MCF 10A (cell line): ENCODE measurements around the gene NCOA7. TPM values are rescaled to one million over a fixed set of nuclear protein-coding genes. Genes with fewer than 3 reads are reported as not detected.
"Not testable (repeated sequence)": the region's sequence is repeated elsewhere in the genome, so short reads cannot be mapped to it uniquely, and the experiment has no call there.

Experiments
- BruUV-seq: library from RNA; stranded (reverse); fragments of 400-500 nt; replicated peaks from 2 replicates; lab custom pipeline; 2021; lab: Mats Ljungman, UMichigan
- CTCF ChIA-PET: fragments of 300-600 bp; sonication (Branson Sonifier 250); formaldehyde crosslinking; extraction: SDS; loops from one replicate; lab custom pipeline; 2021; ENCODE audit warnings: antibody characterized with exemption, inconsistent platforms; lab: Yijun Ruan, JAX
- POLR2A ChIA-PET: fragments of 300-600, 350-650 bp; sonication (Branson Sonifier 250); formaldehyde crosslinking; extraction: SDS; loops from one replicate; lab custom pipeline; 2020; ENCODE audit warnings: antibody characterized with exemption, inconsistent platforms; lab: Yijun Ruan, JAX
- DNase-seq: peaks from one replicate; pipeline ENCODE4 v3.0.0-alpha.2; 2018; ENCODE audit not compliant: unreplicated experiment
- H3K27ac Mint-ChIP-seq: one replicate; pipeline ENCODE4 v1.8.0; 2022; ENCODE audit warnings: mild to moderate bottlenecking, low read depth, mixed read lengths; ENCODE audit not compliant: unreplicated experiment
- H3K27me3 Mint-ChIP-seq: one replicate; pipeline ENCODE4 v1.8.0; 2022; ENCODE audit warnings: mixed read lengths; ENCODE audit not compliant: insufficient read depth, unreplicated experiment
- H3K36me3 Mint-ChIP-seq: one replicate; pipeline ENCODE4 v1.8.0; 2022; ENCODE audit warnings: mild to moderate bottlenecking, moderate library complexity, mixed read lengths; ENCODE audit not compliant: insufficient read depth, unreplicated experiment
- H3K4me1 Mint-ChIP-seq: one replicate; pipeline ENCODE4 v1.8.0; 2022; ENCODE audit warnings: mixed read lengths; ENCODE audit not compliant: insufficient read depth, unreplicated experiment
- H3K4me3 Mint-ChIP-seq: one replicate; pipeline ENCODE4 v1.8.0; 2022; ENCODE audit warnings: mild to moderate bottlenecking, moderate library complexity, mixed read lengths; ENCODE audit not compliant: unreplicated experiment
- H3K9me3 Mint-ChIP-seq: one replicate; pipeline ENCODE4 v1.8.0; 2022; ENCODE audit warnings: mixed read lengths; ENCODE audit not compliant: unreplicated experiment
- CTCF ChIP-seq: fragments of 200-600 bp; IDR thresholded peaks from one replicate; pipeline ENCODE4 v1.8.0; 2022; ENCODE audit warnings: antibody characterized with exemption, mild to moderate bottlenecking; ENCODE audit not compliant: unreplicated experiment
- intact Hi-C: fragments of 100-400 bp; cut with micrococcal nuclease; formaldehyde crosslinking; loops from 2 replicates; pipeline ENCODE4 v1.14.1; 2022
- total RNA-seq: library from RNA; stranded (reverse); gene quantifications from 2 replicates; pipeline ENCODE4 v1.2.3, GENCODE V29; 2022

Gene NCOA7
- total RNA-seq, 1 experiment from 2014 or later, result 52.3 TPM

DNA sequence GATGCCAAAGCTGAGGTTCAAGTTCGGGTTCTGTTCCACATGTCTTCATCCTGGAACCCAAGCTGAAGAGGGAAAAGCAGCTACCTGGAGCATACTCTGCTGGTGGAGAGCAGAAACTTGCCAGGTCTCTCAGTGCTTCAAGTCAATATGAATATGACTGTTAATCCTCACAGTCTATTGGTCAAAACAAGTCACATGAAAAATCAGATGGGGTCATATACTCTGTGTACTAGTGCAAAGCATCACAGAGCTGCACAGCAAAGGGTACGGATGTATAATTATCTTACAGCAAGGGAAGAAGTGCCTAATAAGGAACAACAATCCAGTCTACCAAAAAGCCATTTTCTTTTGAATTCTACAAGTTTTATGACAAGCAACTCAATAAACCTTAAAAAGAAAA lies 11.6 kb downstream of the NCOA7 start:
- no peak for TF ChIP-seq CTCF
- no TSS peak for BruUV-seq
- ChIA-PET POLR2A (interaction anchor here (1.0 to 2.6 kb wide), 2 partner anchors 11 to 21 kb away, joined by 3 to 11 read pairs; partner anchors contain the start of gene NCOA7), CTCF (interaction anchor here (0.6 to 1.5 kb wide), 3 partner anchors 9 to 173 kb away, joined by 3 to 5 read pairs (median 3); no protein-coding TSS in a partner anchor)
- H3K27ac Mint-ChIP-seq, result no peak overlapping the region
- H3K4me3 Mint-ChIP-seq, result no peak overlapping the region
- no peaks in the 10 kb centered on the region for H3K27me3 Mint-ChIP-seq
- H3K4me1 Mint-ChIP-seq, result peaks cover 17% of the 10 kb centered on the region
- DNase-seq, result no peak
- intact Hi-C loops, result no loop called here
- peaks cover 35% of the 10 kb centered on the region for H3K36me3 Mint-ChIP-seq
- H3K9me3 Mint-ChIP-seq, result no peaks in the 10 kb centered on the region

GRCh38 chr6:125802943-125803377 lies 12.2 kb downstream of the NCOA7 start:
- H3K9me3 Mint-ChIP-seq, result no peaks in the 10 kb centered on the region
- no peak for TF ChIP-seq CTCF
- H3K4me3 Mint-ChIP-seq, result no peak overlapping the region
- BruUV-seq, result no TSS peak
- DNase-seq, result no peak
- H3K36me3 Mint-ChIP-seq, result peaks cover 35% of the 10 kb centered on the region
- H3K27ac Mint-ChIP-seq, result no peak overlapping the region
- intact Hi-C loops, result no loop called here
- peaks cover 20% of the 10 kb centered on the region for H3K4me1 Mint-ChIP-seq
- no peaks in the 10 kb centered on the region for H3K27me3 Mint-ChIP-seq
- CTCF ChIA-PET, result interaction anchor here (0.6 kb wide), 1 partner anchor 173 kb away, joined by 3 read pairs; no protein-coding TSS in a partner anchor
- POLR2A ChIA-PET, result interaction anchor here (2.6 kb wide), 1 partner anchor 12 kb away, joined by 11 read pairs; the partner anchor contains the start of gene NCOA7

- H3K9me3 Mint-ChIP-seq, result no peaks in the 10 kb centered on the region
- peaks cover 29% of the 10 kb centered on the region for H3K36me3 Mint-ChIP-seq
- BruUV-seq, result no TSS peak
- CTCF ChIA-PET, result interaction anchor here (0.6 to 2.3 kb wide), 2 partner anchors 12 to 175 kb away, joined by 3 to 8 read pairs; no protein-coding TSS in a partner anchor
- H3K4me1 Mint-ChIP-seq, result peaks cover 19% of the 10 kb centered on the region
- H3K27ac Mint-ChIP-seq, result no peak overlapping the region
- no peak for DNase-seq
- TF ChIP-seq CTCF, result no peak
- POLR2A ChIA-PET, result interaction anchor here (0.7 to 1.7 kb wide), 5 partner anchors 10 to 51 kb away, joined by 3 to 5 read pairs (median 4); no protein-coding TSS in a partner anchor
- intact Hi-C loops, result no loop called here
- no peaks in the 10 kb centered on the region for H3K27me3 Mint-ChIP-seq
- no peak overlapping the region for H3K4me3 Mint-ChIP-seq
Observed at GRCh38 chr6:125804264-125804663, 13.5 kb downstream of the NCOA7 start.

- H3K4me1 Mint-ChIP-seq, result peaks cover 18% of the 10 kb centered on the region
- ChIA-PET CTCF (interaction anchor here (2.3 kb wide), 1 partner anchor 13 kb away, joined by 8 read pairs; no protein-coding TSS in a partner anchor), POLR2A (interaction anchor here (0.9 to 1.7 kb wide), 4 partner anchors 11 to 18 kb away, joined by 4 to 5 read pairs (median 4); no protein-coding TSS in a partner anchor)
- DNase-seq, intact Hi-C loops, BruUV-seq, H3K27ac Mint-ChIP-seq, H3K4me3 Mint-ChIP-seq, H3K27me3 Mint-ChIP-seq, H3K9me3 Mint-ChIP-seq: not testable (repeated sequence)
- H3K36me3 Mint-ChIP-seq, result peaks cover 27% of the 10 kb centered on the region
Observed at GRCh38 chr6:125804866-125805425, 14.2 kb downstream of the NCOA7 start.
